ENCODE results near the gene LIPH.

The LIPH gene

GRCh38 chr3:185528532-185528931, 23.9 kb downstream of the LIPH start:
- no peak overlapping the region for H3K4me2 ChIP-seq (ENCODE audit: low read length)
- no peaks in the 10 kb centered on the region for H3K9me3 ChIP-seq (ENCODE audit: insufficient read depth, low read length)
- no peaks in the 10 kb centered on the region for H3K4me1 ChIP-seq (ENCODE audit: low read length)
- H3K27me3 ChIP-seq (ENCODE audit: low read depth, low read length), result no peaks in the 10 kb centered on the region
- H3K4me3 ChIP-seq (ENCODE audit: low read length), result no peak overlapping the region
- no peak overlapping the region for H3K27ac ChIP-seq (ENCODE audit: low read length)
- H2AFZ ChIP-seq (ENCODE audit: low read depth, low read length), result no peak overlapping the region
- H3K9ac ChIP-seq (ENCODE audit: low read length), result no peak overlapping the region
- H3K36me3 ChIP-seq (replicated peaks; ENCODE audit: low read depth, low read length), result no peaks in the 10 kb centered on the region
- no peaks in the 10 kb centered on the region for H3K79me2 ChIP-seq (ENCODE audit: low read length)
- no peaks in the 10 kb centered on the region for H4K20me1 ChIP-seq (ENCODE audit: insufficient read depth, low read length)
- TF ChIP-seq EZH2phosphoT487 (IDR thresholded peaks at IDR 0.05; ENCODE audit: low read depth) (no peak), CTCF (IDR thresholded peaks at IDR 0.05; ENCODE audit: low read depth, low read length) (no peak)

- no peak overlapping the region for H3K9ac ChIP-seq (ENCODE audit: low read length)
- no peak overlapping the region for H3K27ac ChIP-seq (ENCODE audit: low read length)
- H3K4me2 ChIP-seq (ENCODE audit: low read length), result no peak overlapping the region
- no peaks in the 10 kb centered on the region for H3K36me3 ChIP-seq (replicated peaks; ENCODE audit: low read depth, low read length)
- no peak overlapping the region for H3K4me3 ChIP-seq (ENCODE audit: low read length)
- H3K79me2 ChIP-seq (ENCODE audit: low read length), result no peaks in the 10 kb centered on the region
- H4K20me1 ChIP-seq (ENCODE audit: insufficient read depth, low read length), result no peaks in the 10 kb centered on the region
- no peaks in the 10 kb centered on the region for H3K9me3 ChIP-seq (ENCODE audit: insufficient read depth, low read length)
- TF ChIP-seq CTCF (IDR thresholded peaks at IDR 0.05; ENCODE audit: low read depth, low read length), result no peak
- no peaks in the 10 kb centered on the region; the same call in 1 of the 2 replicates for H3K27me3 ChIP-seq (ENCODE audit: low read depth, low read length)
- H3K4me1 ChIP-seq (ENCODE audit: low read length), result no peaks in the 10 kb centered on the region
- H2AFZ ChIP-seq (ENCODE audit: low read depth, low read length), result no peak overlapping the region
Measured at GRCh38 chr3:185527364-185527763, 25.0 kb downstream of the LIPH start.

- Histone ChIP-seq H2AFZ (ENCODE audit: low read depth, low read length) (no peak overlapping the region), H3K27me3 (ENCODE audit: low read depth, low read length) (peaks cover 6% of the 10 kb centered on the region; the same call in 1 of the 2 replicates), H3K79me2 (ENCODE audit: low read length) (no peaks in the 10 kb centered on the region), H3K4me2 (ENCODE audit: low read length) (no peak overlapping the region), H4K20me1 (ENCODE audit: insufficient read depth, low read length) (no peaks in the 10 kb centered on the region), H3K4me3 (ENCODE audit: low read length) (no peak overlapping the region), H3K27ac (ENCODE audit: low read length) (no peak overlapping the region), H3K9me3 (ENCODE audit: insufficient read depth, low read length) (no peaks in the 10 kb centered on the region), H3K4me1 (ENCODE audit: low read length) (no peaks in the 10 kb centered on the region), H3K36me3 (replicated peaks; ENCODE audit: low read depth, low read length) (no peaks in the 10 kb centered on the region), H3K9ac (ENCODE audit: low read length) (no peak overlapping the region)
- TF ChIP-seq EZH2phosphoT487 (IDR thresholded peaks at IDR 0.05; ENCODE audit: low read depth) (no peak), CTCF (IDR thresholded peaks at IDR 0.05; ENCODE audit: low read depth, low read length) (no peak)
Measured at GRCh38 chr3:185526349-185526951, 25.9 kb downstream of the LIPH start.

- Histone ChIP-seq H3K4me1 (ENCODE audit: low read length) (no peaks in the 10 kb centered on the region), H4K20me1 (ENCODE audit: insufficient read depth, low read length) (no peaks in the 10 kb centered on the region), H3K27me3 (ENCODE audit: low read depth, low read length) (peaks cover 9% of the 10 kb centered on the region; the same call in 1 of the 2 replicates), H3K36me3 (replicated peaks; ENCODE audit: low read depth, low read length) (no peaks in the 10 kb centered on the region), H3K4me3 (ENCODE audit: low read length) (no peak overlapping the region), H3K27ac (ENCODE audit: low read length) (no peak overlapping the region), H3K4me2 (ENCODE audit: low read length) (no peak overlapping the region), H3K9me3 (ENCODE audit: insufficient read depth, low read length) (no peaks in the 10 kb centered on the region), H3K79me2 (ENCODE audit: low read length) (no peaks in the 10 kb centered on the region), H2AFZ (ENCODE audit: low read depth, low read length) (no peak overlapping the region), H3K9ac (ENCODE audit: low read length) (no peak overlapping the region)
- TF ChIP-seq CTCF (IDR thresholded peaks at IDR 0.05; ENCODE audit: low read depth, low read length) (no peak), EZH2phosphoT487 (IDR thresholded peaks at IDR 0.05; ENCODE audit: low read depth) (no peak)
Measured at GRCh38 chr3:185521349-185522138, 30.8 kb downstream of the LIPH start.

Data from OCI-LY3 (cell line).